ENCODE data around the gene DLX3.
A peak's percentile ranks its signal among the peaks of the same experiment; 100 is the strongest.

The DLX3 gene

DNA sequence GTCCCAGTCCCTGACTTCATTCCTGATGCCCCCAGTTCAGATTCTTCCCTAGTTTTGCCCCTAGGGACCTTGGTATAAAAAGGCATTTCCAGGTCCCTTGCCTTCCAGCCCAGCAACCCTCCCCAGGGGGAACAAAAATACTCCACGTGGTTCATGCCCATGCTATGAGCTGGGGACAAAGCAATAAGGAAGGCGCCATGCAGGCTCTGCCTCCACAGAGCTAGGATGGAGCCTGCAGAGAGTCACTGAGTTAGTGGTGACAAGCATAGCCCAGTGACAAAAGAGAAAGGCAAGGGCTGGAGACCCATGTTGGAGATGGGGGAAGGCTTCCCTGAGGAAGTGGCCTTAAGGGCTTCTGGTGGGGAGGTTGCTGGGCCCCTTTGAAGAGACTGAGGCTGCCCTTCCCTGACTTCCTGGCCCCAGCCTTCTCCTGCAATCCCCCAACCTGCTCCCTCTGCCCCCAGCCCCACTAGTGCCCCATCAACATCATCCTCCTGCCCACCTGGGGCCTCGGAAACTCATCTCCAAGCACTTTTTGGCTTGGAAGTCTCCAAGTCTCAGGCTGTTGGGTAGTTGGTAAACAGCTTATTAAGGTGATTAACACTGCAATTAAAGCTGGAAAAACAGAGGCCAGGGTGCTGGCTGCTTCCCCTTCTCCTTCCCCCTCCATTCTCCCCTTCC lies 9.6 kb downstream of the DLX3 start:
- H3K4me1 Mint-ChIP-seq: no peaks in the 10 kb centered on the region
- DNase-seq (ENCODE audit: low spot score in 2 of 2) (no peak), ATAC-seq (replicated peaks; ENCODE audit: extremely low read depth, poor library complexity, severe bottlenecking) (no peak)
- H3K4me3 Mint-ChIP-seq: no peak overlapping the region
- H3K27ac Mint-ChIP-seq (ENCODE audit: low read depth): no peak overlapping the region
- H3K9me3 Mint-ChIP-seq: no peaks in the 10 kb centered on the region
- H3K27me3 Mint-ChIP-seq: peaks cover 88% of the 10 kb centered on the region
- no peaks in the 10 kb centered on the region for H3K36me3 Mint-ChIP-seq (ENCODE audit: insufficient read depth)

DNA sequence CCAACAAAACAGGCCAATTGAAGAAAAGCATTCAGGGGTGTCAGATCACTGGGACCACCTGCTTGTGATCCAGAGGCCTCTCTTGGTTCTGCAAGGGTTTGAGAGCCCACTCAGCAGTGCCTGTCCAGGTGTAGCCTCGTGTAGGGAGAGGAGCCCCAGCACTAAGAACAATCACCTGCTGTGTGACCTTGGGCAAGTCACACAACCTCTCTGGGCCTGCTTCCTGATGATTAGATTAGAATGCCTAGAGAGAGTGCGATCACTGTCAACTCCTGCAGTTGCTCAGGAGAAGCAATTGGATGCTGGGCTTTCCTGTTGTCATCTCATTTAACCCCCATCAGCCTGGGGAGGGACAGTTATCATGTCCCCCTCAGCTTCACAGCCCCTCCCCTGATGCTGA lies 10.2 kb downstream of the DLX3 start:
- no peaks in the 10 kb centered on the region for H3K36me3 Mint-ChIP-seq (ENCODE audit: insufficient read depth)
- H3K4me3 Mint-ChIP-seq: no peak overlapping the region
- H3K9me3 Mint-ChIP-seq: no peaks in the 10 kb centered on the region
- ATAC-seq (replicated peaks; ENCODE audit: extremely low read depth, poor library complexity, severe bottlenecking) (no peak), DNase-seq (ENCODE audit: low spot score in 2 of 2) (no peak)
- peaks cover 88% of the 10 kb centered on the region for H3K27me3 Mint-ChIP-seq
- no peaks in the 10 kb centered on the region for H3K4me1 Mint-ChIP-seq
- no peak overlapping the region for H3K27ac Mint-ChIP-seq (ENCODE audit: low read depth)

DNA sequence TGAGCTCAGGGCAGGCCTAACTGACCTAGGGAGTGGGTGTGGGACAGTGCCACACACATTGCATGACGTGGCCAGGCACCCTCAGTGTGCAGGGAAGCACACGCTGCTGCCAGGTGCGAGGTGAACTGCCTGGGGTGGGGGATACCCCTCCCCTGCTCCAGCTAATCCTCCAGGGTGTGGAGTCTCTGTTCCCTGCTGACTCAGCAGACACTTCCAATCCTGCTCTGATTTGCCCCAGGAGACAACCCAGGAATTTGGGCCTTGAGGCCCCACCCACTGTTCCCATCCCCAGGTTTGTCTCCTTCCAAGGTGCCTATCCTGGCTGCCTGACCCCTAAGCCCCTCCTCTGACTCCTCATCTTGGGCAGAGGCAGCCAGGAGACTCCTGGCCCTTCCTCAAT lies 10.7 kb downstream of the DLX3 start:
- no peaks in the 10 kb centered on the region for H3K9me3 Mint-ChIP-seq
- H3K27me3 Mint-ChIP-seq: peaks cover 88% of the 10 kb centered on the region
- no peaks in the 10 kb centered on the region for H3K4me1 Mint-ChIP-seq
- no peak overlapping the region for H3K4me3 Mint-ChIP-seq
- ATAC-seq (replicated peaks; ENCODE audit: extremely low read depth, poor library complexity, severe bottlenecking) (no peak), DNase-seq (ENCODE audit: low spot score in 2 of 2) (no peak)
- no peak overlapping the region for H3K27ac Mint-ChIP-seq (ENCODE audit: low read depth)
- H3K36me3 Mint-ChIP-seq (ENCODE audit: insufficient read depth): no peaks in the 10 kb centered on the region

DNA sequence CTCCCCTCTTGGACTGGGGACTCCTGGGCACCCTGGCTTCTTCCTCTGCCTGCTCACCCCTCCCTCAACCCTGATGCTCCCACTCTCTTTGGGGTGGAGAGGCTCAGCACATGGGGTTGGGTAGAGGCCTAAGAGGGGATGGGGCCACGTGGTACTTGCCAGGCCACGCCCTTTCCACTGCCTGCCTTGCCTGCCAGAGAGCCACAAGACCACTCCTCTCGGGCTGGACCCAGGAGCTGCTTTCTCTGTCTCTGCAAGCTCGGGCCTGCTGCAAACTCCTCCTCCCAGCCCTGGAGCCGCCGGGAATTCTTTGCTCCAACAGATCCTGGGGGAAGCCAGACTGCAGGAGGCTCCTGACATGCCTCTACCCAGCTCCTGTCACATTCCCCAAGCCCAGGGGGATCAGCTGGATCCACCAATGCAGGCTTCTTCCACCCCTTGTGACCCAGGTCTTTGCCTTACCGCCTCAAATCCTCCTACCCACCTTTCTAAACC lies 14.3 kb downstream of the DLX3 start:
- no peaks in the 10 kb centered on the region for H3K36me3 Mint-ChIP-seq (ENCODE audit: insufficient read depth)
- no peaks in the 10 kb centered on the region for H3K9me3 Mint-ChIP-seq
- H3K4me1 Mint-ChIP-seq: no peaks in the 10 kb centered on the region
- ATAC-seq (replicated peaks; ENCODE audit: extremely low read depth, poor library complexity, severe bottlenecking) (no peak), DNase-seq (ENCODE audit: low spot score in 2 of 2) (no peak)
- no peak overlapping the region for H3K4me3 Mint-ChIP-seq
- no peak overlapping the region for H3K27ac Mint-ChIP-seq (ENCODE audit: low read depth)
- H3K27me3 Mint-ChIP-seq: peaks cover 88% of the 10 kb centered on the region

GRCh38 chr17:49979748-49980479 lies 15.1 kb downstream of the DLX3 start:
- no peak for DNase-seq (ENCODE audit: low spot score in 2 of 2)
- Mint-ChIP-seq H3K4me3 (no peak overlapping the region), H3K9me3 (no peaks in the 10 kb centered on the region), H3K27ac (ENCODE audit: low read depth) (no peak overlapping the region), H3K36me3 (ENCODE audit: insufficient read depth) (no peaks in the 10 kb centered on the region), H3K4me1 (no peaks in the 10 kb centered on the region), H3K27me3 (peaks cover 88% of the 10 kb centered on the region)
- ATAC-seq (replicated peaks; ENCODE audit: extremely low read depth, poor library complexity, severe bottlenecking): no peak

GRCh38 chr17:49978501-49978900 lies 16.5 kb downstream of the DLX3 start:
- DNase-seq (ENCODE audit: low spot score in 2 of 2): no peak
- H3K27me3 Mint-ChIP-seq: peaks cover 92% of the 10 kb centered on the region
- H3K4me3 Mint-ChIP-seq: no peak overlapping the region
- ATAC-seq (replicated peaks; ENCODE audit: extremely low read depth, poor library complexity, severe bottlenecking): no peak
- H3K4me1 Mint-ChIP-seq: no peaks in the 10 kb centered on the region
- no peaks in the 10 kb centered on the region for H3K36me3 Mint-ChIP-seq (ENCODE audit: insufficient read depth)
- no peak overlapping the region for H3K27ac Mint-ChIP-seq (ENCODE audit: low read depth)
- H3K9me3 Mint-ChIP-seq: no peaks in the 10 kb centered on the region

- no peaks in the 10 kb centered on the region for H3K9me3 Mint-ChIP-seq
Measured at GRCh38 chr17:49977463-49978389, 17.3 kb downstream of the DLX3 start.

DNA sequence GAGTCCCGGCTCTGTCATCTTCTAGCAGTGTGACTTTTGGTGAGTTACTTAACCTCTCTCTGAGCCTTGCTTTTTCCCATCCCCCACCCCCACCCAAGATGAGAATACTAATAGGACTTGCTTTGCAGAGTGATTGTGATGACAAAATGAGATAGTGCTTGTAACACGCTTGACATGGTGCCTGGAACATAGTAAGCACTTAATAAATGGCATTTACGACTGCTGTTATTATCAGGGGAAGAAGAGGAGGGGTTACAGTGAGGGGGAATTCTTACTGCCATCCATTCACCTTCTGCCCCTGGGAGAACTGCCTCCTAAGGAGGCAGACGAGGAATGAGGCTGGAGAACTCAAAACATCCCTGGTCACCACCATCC lies 18.2 kb downstream of the DLX3 start:
- no peak for DNase-seq (ENCODE audit: low spot score in 2 of 2)
- H3K27ac Mint-ChIP-seq (ENCODE audit: low read depth): no peak overlapping the region
- H3K9me3 Mint-ChIP-seq: no peaks in the 10 kb centered on the region
- no peak overlapping the region for H3K4me3 Mint-ChIP-seq
- no peak for ATAC-seq (replicated peaks; ENCODE audit: extremely low read depth, poor library complexity, severe bottlenecking)
- no peaks in the 10 kb centered on the region for H3K36me3 Mint-ChIP-seq (ENCODE audit: insufficient read depth)
- H3K4me1 Mint-ChIP-seq: no peaks in the 10 kb centered on the region
- H3K27me3 Mint-ChIP-seq: peaks cover 100% of the 10 kb centered on the region

More at GRCh38 chr17:49977463-49978389, 17.3 kb downstream of the DLX3 start:
- Mint-ChIP-seq H3K27me3 (peaks cover 100% of the 10 kb centered on the region), H3K27ac (ENCODE audit: low read depth) (no peak overlapping the region), H3K4me1 (no peaks in the 10 kb centered on the region), H3K4me3 (no peak overlapping the region), H3K36me3 (ENCODE audit: insufficient read depth) (no peaks in the 10 kb centered on the region)
- ATAC-seq (replicated peaks; ENCODE audit: extremely low read depth, poor library complexity, severe bottlenecking) (no peak), DNase-seq (ENCODE audit: low spot score in 2 of 2) (no peak)

- H3K9me3 Mint-ChIP-seq: no peaks in the 10 kb centered on the region
- no peak overlapping the region for H3K4me3 Mint-ChIP-seq
- no peak for ATAC-seq (replicated peaks; ENCODE audit: extremely low read depth, poor library complexity, severe bottlenecking)
- DNase-seq (ENCODE audit: low spot score in 2 of 2): no peak
- no peak overlapping the region for H3K27ac Mint-ChIP-seq (ENCODE audit: low read depth)
- peaks cover 5% of the 10 kb centered on the region for H3K4me1 Mint-ChIP-seq
- H3K36me3 Mint-ChIP-seq (ENCODE audit: insufficient read depth): no peaks in the 10 kb centered on the region
- H3K27me3 Mint-ChIP-seq: peaks cover 100% of the 10 kb centered on the region
Measured at GRCh38 chr17:49976163-49976827, 18.7 kb downstream of the DLX3 start.

DNA sequence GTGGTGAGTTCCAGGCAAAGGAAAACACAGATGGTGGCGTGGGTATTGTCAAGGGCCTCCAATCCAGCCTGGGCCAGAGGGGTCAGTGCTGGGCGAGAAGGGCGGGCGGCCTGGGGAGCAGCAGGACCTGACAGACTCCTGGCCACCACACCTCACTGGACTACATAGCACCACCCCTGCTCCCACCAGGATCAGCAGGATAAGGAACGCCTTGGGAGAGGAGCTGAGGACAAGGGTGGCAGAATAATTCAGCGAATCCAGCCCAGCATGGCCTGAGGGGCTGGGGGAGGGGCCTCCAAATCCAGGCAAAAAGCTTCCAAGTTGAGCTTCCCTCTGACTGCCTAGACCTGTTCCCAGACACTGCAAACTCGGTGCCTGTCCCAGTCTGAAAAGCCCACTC lies 19.5 kb downstream of the DLX3 start:
- peaks cover 7% of the 10 kb centered on the region for H3K4me1 Mint-ChIP-seq
- no peak overlapping the region for H3K4me3 Mint-ChIP-seq
- no peaks in the 10 kb centered on the region for H3K36me3 Mint-ChIP-seq (ENCODE audit: insufficient read depth)
- no peaks in the 10 kb centered on the region for H3K9me3 Mint-ChIP-seq
- H3K27ac Mint-ChIP-seq (ENCODE audit: low read depth): no peak overlapping the region
- ATAC-seq (replicated peaks; ENCODE audit: extremely low read depth, poor library complexity, severe bottlenecking) (no peak), DNase-seq (ENCODE audit: low spot score in 2 of 2) (no peak)
- H3K27me3 Mint-ChIP-seq: peaks cover 100% of the 10 kb centered on the region

GRCh38 chr17:49973271-49973615 lies 21.8 kb downstream of the DLX3 start:
- no peak for ATAC-seq (replicated peaks; ENCODE audit: extremely low read depth, poor library complexity, severe bottlenecking)
- Mint-ChIP-seq H3K27me3 (peaks cover 93% of the 10 kb centered on the region), H3K36me3 (ENCODE audit: insufficient read depth) (peaks cover 2% of the 10 kb centered on the region), H3K4me1 (peaks cover 18% of the 10 kb centered on the region), H3K4me3 (peak overlapping the region; percentile 25), H3K9me3 (no peaks in the 10 kb centered on the region), H3K27ac (ENCODE audit: low read depth) (no peak overlapping the region)
- DNase-seq (ENCODE audit: low spot score in 2 of 2): no peak

Data from central memory CD8-positive, alpha-beta T cell (primary cell).